Hematopoietic multipotent progenitor cell (in vitro differentiated cells): ENCODE measurements around the gene ZNF594. TPM values are rescaled to one million over a fixed set of nuclear protein-coding genes. Genes with fewer than 3 reads are reported as not detected.
"Not testable (repeated sequence)": the region's sequence is repeated elsewhere in the genome, so short reads cannot be mapped to it uniquely, and the experiment has no call there.

ENCODE experiments used
- DNase-seq, 3 donors: peaks; one replicate each; pipeline ENCODE4 v3.0.0-alpha.2; 2011 to 2015; ENCODE audit warnings: low read depth in 2 of 3, low spot score in 2 of 3
- total RNA-seq: library from RNA; depleted of rRNA; stranded (reverse); fragments of >200 nt; gene quantifications from one replicate; pipeline ENCODE4 v1.2.3, GENCODE V29; 2012

ZNF594 gene
- total RNA-seq, 1 donor: 17.5 TPM

GRCh38 chr17:5203178-5203907 is 11.7 kb upstream of the ZNF594 start:
- DNase-seq: no peak

- no peak for DNase-seq
These were observed 9.3 kb upstream of the ZNF594 start for GRCh38 chr17:5201011-5201410.

- DNase-seq: no peak
These were observed 8.7 kb upstream of the ZNF594 start for GRCh38 chr17:5200360-5200759.

GRCh38 chr17:5198472-5198871 is 6.8 kb upstream of the ZNF594 start:
- no peak for DNase-seq

GRCh38 chr17:5194346-5194745 is 2.7 kb upstream of the ZNF594 start:
- DNase-seq: no peak

GRCh38 chr17:5184288-5184687 is 7.4 kb downstream of the ZNF594 start:
- no peak for DNase-seq

GRCh38 chr17:5183410-5183793 is 8.3 kb downstream of the ZNF594 start:
- no peak for DNase-seq

- DNase-seq: no peak
These were observed 8.9 kb downstream of the ZNF594 start for GRCh38 chr17:5182597-5183409.

GRCh38 chr17:5181509-5182305 is 10.0 kb downstream of the ZNF594 start:
- no peak for DNase-seq

GRCh38 chr17:5179003-5179402 is 12.7 kb downstream of the ZNF594 start:
- DNase-seq: no peak

- DNase-seq: not testable (repeated sequence)
These were observed 16.6 kb downstream of the ZNF594 start for GRCh38 chr17:5175027-5175426.

GRCh38 chr17:5165791-5166564 is 25.7 kb downstream of the ZNF594 start:
- peak in 2 of 3 donors; percentile 27 to 58 for DNase-seq

- peak in 1 of 3 donors; percentile 57 for DNase-seq
These were observed 27.2 kb downstream of the ZNF594 start for GRCh38 chr17:5164436-5164835.

- DNase-seq: not testable (repeated sequence)
These were observed 29.9 kb downstream of the ZNF594 start for GRCh38 chr17:5161793-5162192.

- DNase-seq: not testable (repeated sequence)
These were observed 31.0 kb downstream of the ZNF594 start for GRCh38 chr17:5160702-5161101.

- DNase-seq: not testable (repeated sequence)
These were observed 45.5 kb downstream of the ZNF594 start for GRCh38 chr17:5146122-5146521.

- DNase-seq: not testable (repeated sequence)
These were observed 48.8 kb downstream of the ZNF594 start for GRCh38 chr17:5142877-5143276.

- DNase-seq: no peak
These were observed 52.3 kb downstream of the ZNF594 start for GRCh38 chr17:5139458-5139732.

GRCh38 chr17:5138616-5139457 is 52.8 kb downstream of the ZNF594 start:
- DNase-seq: no peak

- DNase-seq: not testable (repeated sequence)
These were observed 53.5 kb downstream of the ZNF594 start for GRCh38 chr17:5138198-5138544.
